HEK293 (cell line): ENCODE measurements around the gene MAGI2.

Source experiments
- CTCF ChIA-PET: fragments of 350-600 bp; formaldehyde crosslinking; extraction: SDS; loops from one replicate; lab custom pipeline; 2021; ENCODE audit warnings: antibody characterized with exemption; lab: Yijun Ruan, JAX
- POLR2A ChIA-PET: fragments of 300-600 bp; formaldehyde crosslinking; extraction: SDS; loops from one replicate; lab custom pipeline; 2020; ENCODE audit warnings: antibody characterized with exemption, inconsistent platforms; lab: Yijun Ruan, JAX
- H3K27ac ChIP-seq: fragments of 200-500 bp; sonication (Bioruptor generic); 2 replicates; pipeline ENCODE4 v1.5.1; 2014; ENCODE audit warnings: low read depth, low read length, control low read depth, inconsistent platforms; ENCODE audit errors: extremely low read depth
- H3K36me3 ChIP-seq, 2 experiments: fragments of 200-500 bp in 1 of 2; sonication (Bioruptor generic) in 1 of 2; 1 replicate in 1 of 2; 2 replicates in 1 of 2; pipeline ENCODE4 v1.5.1; 2014 to 2017; ENCODE audit warnings: inconsistent platforms in 2 of 2, low read length in 2 of 2; ENCODE audit not compliant: control insufficient read depth in 2 of 2, insufficient read depth in 1 of 2
- H3K4me1 ChIP-seq: fragments of 200-500 bp; sonication (Bioruptor generic); 2 replicates; pipeline ENCODE4 v1.5.1; 2014; ENCODE audit warnings: mild to moderate bottlenecking, low read length, inconsistent platforms; ENCODE audit not compliant: control insufficient read depth, insufficient read depth
- H3K4me3 ChIP-seq: 2 replicates; pipeline ENCODE4 v1.5.1; 2011; ENCODE audit warnings: low read depth, mild to moderate bottlenecking, control low read depth, low read length, moderate library complexity
- H3K9me3 ChIP-seq: fragments of 200-500 bp; sonication (Bioruptor generic); 2 replicates; pipeline ENCODE4 v1.5.1; 2014; ENCODE audit warnings: low read depth, low read length, inconsistent platforms; ENCODE audit not compliant: control insufficient read depth, insufficient read depth
- GLIS1 ChIP-seq: fragments of 450-650 bp; formaldehyde crosslinking; IDR thresholded peaks from 2 replicates; pipeline ENCODE4 v1.5.1; 2016; ENCODE audit warnings: missing biosample characterization, missing genetic modification characterization
- GLIS2 ChIP-seq: fragments of 450-650 bp; formaldehyde crosslinking; IDR thresholded peaks from 2 replicates; pipeline ENCODE4 v1.5.1; 2016; ENCODE audit warnings: missing biosample characterization, missing genetic modification characterization
- KLF7 ChIP-seq: fragments of 450-650 bp; formaldehyde crosslinking; IDR thresholded peaks from 2 replicates; pipeline ENCODE4 v1.5.1; 2016; ENCODE audit warnings: missing biosample characterization, missing genetic modification characterization, borderline replicate concordance
- MYNN ChIP-seq: fragments of 450-650 bp; formaldehyde crosslinking; IDR thresholded peaks from 2 replicates; pipeline ENCODE4 v1.5.1; 2016; ENCODE audit warnings: missing biosample characterization, missing genetic modification characterization, borderline replicate concordance
- REST ChIP-seq: fragments of 450-650 bp; formaldehyde crosslinking; IDR thresholded peaks from 2 replicates; pipeline ENCODE4 v1.5.1; 2016; ENCODE audit warnings: missing biosample characterization, missing genetic modification characterization
- SCRT1 ChIP-seq: fragments of 450-650 bp; formaldehyde crosslinking; IDR thresholded peaks from 2 replicates; pipeline ENCODE4 v1.5.1; 2016; ENCODE audit warnings: missing biosample characterization, missing genetic modification characterization, borderline replicate concordance
- SP7 ChIP-seq: fragments of 450-650 bp; formaldehyde crosslinking; IDR thresholded peaks from 2 replicates; pipeline ENCODE4 v1.5.1; 2016; ENCODE audit warnings: missing biosample characterization, missing genetic modification characterization
- ZNF174 ChIP-seq: fragments of 450-650 bp; formaldehyde crosslinking; IDR thresholded peaks from 2 replicates; pipeline ENCODE4 v1.5.0; 2017; ENCODE audit warnings: missing biosample characterization, mild to moderate bottlenecking, missing genetic modification characterization
- ZNF184 ChIP-seq: fragments of 450-650 bp; IDR thresholded peaks from 2 replicates; pipeline ENCODE4 v1.5.1; 2018; ENCODE audit warnings: missing biosample characterization, mild to moderate bottlenecking, missing genetic modification characterization
- ZNF266 ChIP-seq: fragments of 450-650 bp; formaldehyde crosslinking; IDR thresholded peaks from 2 replicates; pipeline ENCODE4 v1.5.1; 2016; ENCODE audit warnings: missing biosample characterization, missing genetic modification characterization, low read depth
- ZNF391 ChIP-seq: fragments of 450-650 bp; formaldehyde crosslinking; IDR thresholded peaks from 2 replicates; pipeline ENCODE4 v1.5.1; 2016; ENCODE audit warnings: low read depth, missing biosample characterization, missing genetic modification characterization, borderline replicate concordance
- ZNF449 ChIP-seq: fragments of 450-650 bp; formaldehyde crosslinking; IDR thresholded peaks from 2 replicates; pipeline ENCODE4 v1.5.1; 2017; ENCODE audit warnings: missing biosample characterization, mild to moderate bottlenecking, missing genetic modification characterization, moderate library complexity
- ZNF560 ChIP-seq: fragments of 450-650 bp; formaldehyde crosslinking; IDR thresholded peaks from 2 replicates; pipeline ENCODE4 v1.5.1; 2017; ENCODE audit warnings: missing biosample characterization, missing genetic modification characterization, borderline replicate concordance
- ZNF561 ChIP-seq: fragments of 450-650 bp; IDR thresholded peaks from 2 replicates; pipeline ENCODE4 v1.5.1; 2018; ENCODE audit warnings: missing biosample characterization, missing genetic modification characterization, borderline replicate concordance
- ZNF571 ChIP-seq: fragments of 450-650 bp; formaldehyde crosslinking; IDR thresholded peaks from 2 replicates; pipeline ENCODE4 v1.5.0; 2017; ENCODE audit warnings: missing biosample characterization, missing genetic modification characterization
- ZNF585B ChIP-seq: fragments of 450-650 bp; formaldehyde crosslinking; IDR thresholded peaks from 2 replicates; pipeline ENCODE4 v1.5.1; 2016; ENCODE audit warnings: missing biosample characterization, missing genetic modification characterization
- ZNF658 ChIP-seq: fragments of 450-650 bp; formaldehyde crosslinking; IDR thresholded peaks from 2 replicates; pipeline ENCODE4; 2016; ENCODE audit warnings: missing biosample characterization, missing genetic modification characterization
- ZNF76 ChIP-seq: fragments of 450-650 bp; formaldehyde crosslinking; IDR thresholded peaks from 2 replicates; pipeline ENCODE4; 2016; ENCODE audit warnings: low read depth, missing biosample characterization, missing genetic modification characterization, borderline replicate concordance
- ZNF843 ChIP-seq: fragments of 450-650 bp; formaldehyde crosslinking; IDR thresholded peaks from 2 replicates; pipeline ENCODE4 v1.5.1; 2016; ENCODE audit warnings: missing biosample characterization, missing genetic modification characterization
- ZSCAN16 ChIP-seq: fragments of 450-650 bp; formaldehyde crosslinking; IDR thresholded peaks from 2 replicates; pipeline ENCODE4 v1.5.1; 2016; ENCODE audit warnings: missing biosample characterization, missing genetic modification characterization
- TF ChIP-seq, protein P1 (sequence below): fragments of 450-650 bp; formaldehyde crosslinking; IDR thresholded peaks from 2 replicates; pipeline ENCODE4 v1.5.1; 2016; ENCODE audit warnings: missing biosample characterization, missing genetic modification characterization, borderline replicate concordance
- TF ChIP-seq, protein P2 (sequence below): fragments of 450-650 bp; formaldehyde crosslinking; optimal IDR thresholded peaks from 2 replicates; pipeline ENCODE3; 2016; ENCODE audit warnings: missing biosample characterization, mild to moderate bottlenecking, missing genetic modification characterization
- TF ChIP-seq, protein P3 (sequence below): sonication (generic); formaldehyde crosslinking; IDR thresholded peaks from 2 replicates; pipeline ENCODE4 v1.8.1; 2022; ENCODE audit warnings: mild to moderate bottlenecking, moderate library complexity, missing genetic modification reagents

MAGI2 gene

DNA sequence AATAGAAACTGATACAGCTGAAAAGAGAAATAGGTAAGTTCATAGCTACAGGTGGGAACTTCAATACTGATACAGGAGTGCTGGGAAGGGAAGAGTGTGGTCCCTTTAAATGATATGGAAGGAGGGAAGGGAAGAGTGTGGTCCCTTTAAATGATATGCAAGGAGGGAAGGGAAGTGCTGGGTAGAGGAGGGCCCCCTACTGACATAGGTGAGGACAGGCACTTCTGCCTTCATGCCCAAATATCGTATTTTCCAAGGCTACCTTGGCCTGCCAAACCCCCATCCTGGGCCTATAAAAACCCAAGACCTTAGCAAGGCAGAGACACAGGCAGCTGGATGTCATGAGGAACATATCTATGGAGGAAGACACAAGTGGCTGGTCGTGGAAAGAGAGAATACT, 92.3 kb downstream of the MAGI2 start:
- POLR2A ChIA-PET: no interaction called here
- TF ChIP-seq, protein P1, sequence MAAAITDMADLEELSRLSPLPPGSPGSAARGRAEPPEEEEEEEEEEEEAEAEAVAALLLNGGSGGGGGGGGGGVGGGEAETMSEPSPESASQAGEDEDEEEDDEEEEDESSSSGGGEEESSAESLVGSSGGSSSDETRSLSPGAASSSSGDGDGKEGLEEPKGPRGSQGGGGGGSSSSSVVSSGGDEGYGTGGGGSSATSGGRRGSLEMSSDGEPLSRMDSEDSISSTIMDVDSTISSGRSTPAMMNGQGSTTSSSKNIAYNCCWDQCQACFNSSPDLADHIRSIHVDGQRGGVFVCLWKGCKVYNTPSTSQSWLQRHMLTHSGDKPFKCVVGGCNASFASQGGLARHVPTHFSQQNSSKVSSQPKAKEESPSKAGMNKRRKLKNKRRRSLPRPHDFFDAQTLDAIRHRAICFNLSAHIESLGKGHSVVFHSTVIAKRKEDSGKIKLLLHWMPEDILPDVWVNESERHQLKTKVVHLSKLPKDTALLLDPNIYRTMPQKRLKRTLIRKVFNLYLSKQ: no peak
- TF ChIP-seq ZNF843 (tag by site-specific recombination) (no peak), ZNF560 (tag by site-specific recombination) (no peak), ZNF585B (tag by site-specific recombination) (no peak), SCRT1 (tag by site-specific recombination) (no peak), ZSCAN16 (tag by site-specific recombination) (no peak), GLIS1 (no peak), ZNF76 (no peak), ZNF658 (tag by site-specific recombination) (no peak), MYNN (no peak), ZNF571 (tag by site-specific recombination) (no peak), ZNF391 (tag by site-specific recombination) (no peak), ZNF266 (no peak)
- TF ChIP-seq, protein P2, sequence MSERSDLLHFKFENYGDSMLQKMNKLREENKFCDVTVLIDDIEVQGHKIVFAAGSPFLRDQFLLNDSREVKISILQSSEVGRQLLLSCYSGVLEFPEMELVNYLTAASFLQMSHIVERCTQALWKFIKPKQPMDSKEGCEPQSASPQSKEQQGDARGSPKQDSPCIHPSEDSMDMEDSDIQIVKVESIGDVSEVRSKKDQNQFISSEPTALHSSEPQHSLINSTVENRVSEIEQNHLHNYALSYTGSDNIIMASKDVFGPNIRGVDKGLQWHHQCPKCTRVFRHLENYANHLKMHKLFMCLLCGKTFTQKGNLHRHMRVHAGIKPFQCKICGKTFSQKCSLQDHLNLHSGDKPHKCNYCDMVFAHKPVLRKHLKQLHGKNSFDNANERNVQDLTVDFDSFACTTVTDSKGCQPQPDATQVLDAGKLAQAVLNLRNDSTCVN (tag by site-specific recombination): no peak

GRCh38 chr7:79359827-79360226, 93.6 kb downstream of the MAGI2 start:
- H3K36me3 ChIP-seq: no peaks in the 10 kb centered on the region
- no peak overlapping the region for H3K4me3 ChIP-seq
- no peaks in the 10 kb centered on the region for H3K4me1 ChIP-seq
- H3K27ac ChIP-seq: no peak overlapping the region
- POLR2A ChIA-PET: no interaction called here
- CTCF ChIA-PET: interaction anchor here (0.6 to 0.7 kb wide), 2 partner anchors 14 to 323 kb away, joined by 3 to 4 read pairs; no protein-coding TSS in a partner anchor
- TF ChIP-seq ZNF184 (tag by site-specific recombination) (no peak), ZNF561 (tag by site-specific recombination) (no peak), ZNF174 (no peak), SP7 (no peak), KLF7 (no peak)
- TF ChIP-seq, protein P3, sequence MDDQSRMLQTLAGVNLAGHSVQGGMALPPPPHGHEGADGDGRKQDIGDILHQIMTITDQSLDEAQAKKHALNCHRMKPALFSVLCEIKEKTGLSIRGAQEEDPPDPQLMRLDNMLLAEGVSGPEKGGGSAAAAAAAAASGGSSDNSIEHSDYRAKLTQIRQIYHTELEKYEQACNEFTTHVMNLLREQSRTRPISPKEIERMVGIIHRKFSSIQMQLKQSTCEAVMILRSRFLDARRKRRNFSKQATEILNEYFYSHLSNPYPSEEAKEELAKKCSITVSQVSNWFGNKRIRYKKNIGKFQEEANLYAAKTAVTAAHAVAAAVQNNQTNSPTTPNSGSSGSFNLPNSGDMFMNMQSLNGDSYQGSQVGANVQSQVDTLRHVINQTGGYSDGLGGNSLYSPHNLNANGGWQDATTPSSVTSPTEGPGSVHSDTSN (CRISPR knock-in tag): no peak
- no peaks in the 10 kb centered on the region for H3K9me3 ChIP-seq

More for the DNA sequence above, 92.3 kb downstream of the MAGI2 start:
- Histone ChIP-seq H3K4me3 (no peak overlapping the region), H3K4me1 (no peaks in the 10 kb centered on the region), H3K9me3 (no peaks in the 10 kb centered on the region), H3K27ac (no peak overlapping the region), H3K36me3 (no peaks in the 10 kb centered on the region; a peak in 1 of 3 replicates)
- CTCF ChIA-PET: interaction anchor here (0.6 to 0.7 kb wide), 3 partner anchors 98 to 225 kb away, joined by 3 to 5 read pairs (median 3); no protein-coding TSS in a partner anchor

GRCh38 chr7:79357101-79357500, 96.4 kb downstream of the MAGI2 start:
- Histone ChIP-seq H3K9me3 (no peaks in the 10 kb centered on the region), H3K27ac (no peak overlapping the region), H3K4me3 (no peak overlapping the region), H3K36me3 (no peaks in the 10 kb centered on the region), H3K4me1 (no peaks in the 10 kb centered on the region)
- CTCF ChIA-PET: no interaction called here
- POLR2A ChIA-PET: no interaction called here
- TF ChIP-seq GLIS2 (tag by site-specific recombination): no peak
- TF ChIP-seq ZNF449 (tag by site-specific recombination): no peak
- TF ChIP-seq REST: no peak
